ENCODE data around the gene CHRNE. TPM values are rescaled to one million over a fixed set of nuclear protein-coding genes. Genes with fewer than 3 reads are reported as not detected.

CHRNE gene
- total and polyA plus RNA-seq, 12 donors, result 0.19 to 1.6 (median 0.53) TPM

GRCh38 chr17:4939796-4940554, 37.1 kb upstream of the CHRNE start, which contains the start of the genes RNF167 and SLC25A11:
Gene RNF167 (plus strand): TSS chr17:4940268. CDS start chr17:4940910, 642 bp downstream.
Gene SLC25A11 (minus strand): TSS chr17:4940046. CDS start chr17:4939910, 136 bp downstream.
- Histone ChIP-seq H3K27me3 (no peaks in the 10 kb centered on the region), H3K4me1 (peaks cover 17 to 65% (median 41%) of the 10 kb centered on the region in 9 donors), H3K27ac (peak within 1 kb of the TSS; percentile 89 to 98 (median 94)), H3K36me3 (peaks cover 0 to 68% (median 19%) of the 10 kb centered on the region in 9 donors), H3K9me3 (no peaks in the 10 kb centered on the region), H3K4me3 (peak within 1 kb of the TSS; percentile 50 to 95 (median 85))
- 0% methylated on average over 72 of the region's 72 CpGs for WGBS, 2 donors
- peak; percentile 93 to 96 (median 95) for ATAC-seq
- peak; percentile 92 to 96 for DNase-seq
- TF ChIP-seq, protein P1, sequence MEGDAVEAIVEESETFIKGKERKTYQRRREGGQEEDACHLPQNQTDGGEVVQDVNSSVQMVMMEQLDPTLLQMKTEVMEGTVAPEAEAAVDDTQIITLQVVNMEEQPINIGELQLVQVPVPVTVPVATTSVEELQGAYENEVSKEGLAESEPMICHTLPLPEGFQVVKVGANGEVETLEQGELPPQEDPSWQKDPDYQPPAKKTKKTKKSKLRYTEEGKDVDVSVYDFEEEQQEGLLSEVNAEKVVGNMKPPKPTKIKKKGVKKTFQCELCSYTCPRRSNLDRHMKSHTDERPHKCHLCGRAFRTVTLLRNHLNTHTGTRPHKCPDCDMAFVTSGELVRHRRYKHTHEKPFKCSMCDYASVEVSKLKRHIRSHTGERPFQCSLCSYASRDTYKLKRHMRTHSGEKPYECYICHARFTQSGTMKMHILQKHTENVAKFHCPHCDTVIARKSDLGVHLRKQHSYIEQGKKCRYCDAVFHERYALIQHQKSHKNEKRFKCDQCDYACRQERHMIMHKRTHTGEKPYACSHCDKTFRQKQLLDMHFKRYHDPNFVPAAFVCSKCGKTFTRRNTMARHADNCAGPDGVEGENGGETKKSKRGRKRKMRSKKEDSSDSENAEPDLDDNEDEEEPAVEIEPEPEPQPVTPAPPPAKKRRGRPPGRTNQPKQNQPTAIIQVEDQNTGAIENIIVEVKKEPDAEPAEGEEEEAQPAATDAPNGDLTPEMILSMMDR (IDR thresholded peaks at IDR 0.05), result peak in 2 of 9 donors; percentile 12 to 15
- intact Hi-C loops (cut with DNase I), result loop anchor here in 4 of 10 donors (1.0 to 10.0 kb wide), 5 partner anchors 8 to 47 kb away; partner anchors contain the start of genes CAMTA2 (in 4 of the 4), PFN1 (in 1 of the 4) and SPAG7 (in 1 of the 4)

- peaks cover 0 to 63% (median 19%) of the 10 kb centered on the region in 9 donors for H3K36me3 ChIP-seq
- peak in 3 of 8 donors; percentile 0 to 9 (median 0) for ATAC-seq
These were observed 36.6 kb upstream of the CHRNE start for GRCh38 chr17:4939546-4939795.

GRCh38 chr17:4938688-4939545, 36.0 kb upstream of the CHRNE start:
- Histone ChIP-seq H3K4me1 (peaks cover 20 to 62% (median 44%) of the 10 kb centered on the region in 9 donors), H3K4me3 (peak overlapping the region; percentile 50 to 95 (median 85)), H3K36me3 (peaks cover 0 to 57% (median 19%) of the 10 kb centered on the region in 9 donors), H3K9me3 (no peaks in the 10 kb centered on the region), H3K27ac (peak overlapping the region; percentile 89 to 98 (median 94)), H3K27me3 (no peaks in the 10 kb centered on the region)
- WGBS, 2 donors, result 38 to 49% methylated on average over 19 of the region's 19 CpGs
- DNase-seq (no peak), ATAC-seq (peak in 2 of 8 donors; percentile 2 to 8)
- intact Hi-C loops (cut with DNase I), result loop anchor here in 3 of 10 donors (1.0 to 10.0 kb wide), 2 partner anchors 30 to 46 kb away; partner anchors contain the start of gene CAMTA2 (in 2 of the 3)
- TF ChIP-seq, protein P1 (IDR thresholded peaks at IDR 0.05), result peak in 1 of 9 donors; percentile 13

More at GRCh38 chr17:4939546-4939795, 36.6 kb upstream of the CHRNE start:
- WGBS, 2 donors, result 0 to 1% methylated on average over 16 of the region's 16 CpGs
- peaks cover 18 to 62% (median 39%) of the 10 kb centered on the region in 9 donors for H3K4me1 ChIP-seq
- intact Hi-C loops (cut with DNase I), result loop anchor here in 3 of 10 donors (1.0 to 10.0 kb wide), 2 partner anchors 30 to 45 kb away; partner anchors contain the start of gene CAMTA2 (in 2 of the 3)
- H3K27me3 ChIP-seq, result no peaks in the 10 kb centered on the region
- TF ChIP-seq, protein P1 (IDR thresholded peaks at IDR 0.05), result no peak
- peak overlapping the region; percentile 50 to 95 (median 85) for H3K4me3 ChIP-seq
- H3K9me3 ChIP-seq, result no peaks in the 10 kb centered on the region
- peak overlapping the region; percentile 89 to 98 (median 94) for H3K27ac ChIP-seq
- no peak for DNase-seq

Data from heart right ventricle (tissue), 16 donors.